ENCODE measurements around the gene FAM81A.
"Not testable (repeated sequence)": the region's sequence is repeated elsewhere in the genome, so short reads cannot be mapped to it uniquely, and the experiment has no call there.

FAM81A gene

GRCh38 chr15:59420986-59421618 is 16.9 kb upstream of the FAM81A start:
- no peak overlapping the region for H3K4me3 ChIP-seq (ENCODE audit: low read depth, low read length)

- H3K4me3 ChIP-seq (ENCODE audit: low read depth, low read length) = no peak overlapping the region
Measured at GRCh38 chr15:59424616-59425015, 13.4 kb upstream of the FAM81A start.

GRCh38 chr15:59428898-59429297 is 9.1 kb upstream of the FAM81A start:
- H3K4me3 ChIP-seq (ENCODE audit: low read depth, low read length) = not testable (repeated sequence)

GRCh38 chr15:59432389-59432788 is 5.6 kb upstream of the FAM81A start:
- no peak overlapping the region for H3K4me3 ChIP-seq (ENCODE audit: low read depth, low read length)

GRCh38 chr15:59434481-59434880 is 3.5 kb upstream of the FAM81A start:
- no peak overlapping the region for H3K4me3 ChIP-seq (ENCODE audit: low read depth, low read length)

GRCh38 chr15:59436774-59437141 is 1.2 kb upstream of the FAM81A start:
- no peak overlapping the region for H3K4me3 ChIP-seq (ENCODE audit: low read depth, low read length)

- peak overlapping the region; percentile 18 for H3K4me3 ChIP-seq (ENCODE audit: low read depth, low read length)
Measured at GRCh38 chr15:59437142-59437816, 707 bp upstream of the FAM81A start.

GRCh38 chr15:59438625-59439290 is 772 bp downstream of the FAM81A start:
- H3K4me3 ChIP-seq (ENCODE audit: low read depth, low read length) = peak overlapping the region; percentile 49

GRCh38 chr15:59439576-59439975 is 1.6 kb downstream of the FAM81A start:
- no peak overlapping the region for H3K4me3 ChIP-seq (ENCODE audit: low read depth, low read length)

- no peak overlapping the region for H3K4me3 ChIP-seq (ENCODE audit: low read depth, low read length)
Measured at GRCh38 chr15:59443341-59444072, 5.5 kb downstream of the FAM81A start.

GRCh38 chr15:59444081-59444835 is 6.3 kb downstream of the FAM81A start:
- H3K4me3 ChIP-seq (ENCODE audit: low read depth, low read length) = no peak overlapping the region

GRCh38 chr15:59444980-59445545 is 7.1 kb downstream of the FAM81A start:
- H3K4me3 ChIP-seq (ENCODE audit: low read depth, low read length) = no peak overlapping the region

- no peak overlapping the region for H3K4me3 ChIP-seq (ENCODE audit: low read depth, low read length)
Measured at GRCh38 chr15:59446232-59446957, 8.4 kb downstream of the FAM81A start.

GRCh38 chr15:59447367-59447766 is 9.4 kb downstream of the FAM81A start:
- no peak overlapping the region for H3K4me3 ChIP-seq (ENCODE audit: low read depth, low read length)

GRCh38 chr15:59448871-59449270 is 10.9 kb downstream of the FAM81A start:
- H3K4me3 ChIP-seq (ENCODE audit: low read depth, low read length) = no peak overlapping the region

- H3K4me3 ChIP-seq (ENCODE audit: low read depth, low read length) = no peak overlapping the region
Measured at GRCh38 chr15:59453474-59454215, 15.7 kb downstream of the FAM81A start.

GRCh38 chr15:59456114-59456513 is 18.1 kb downstream of the FAM81A start:
- H3K4me3 ChIP-seq (ENCODE audit: low read depth, low read length) = no peak overlapping the region

- no peak overlapping the region for H3K4me3 ChIP-seq (ENCODE audit: low read depth, low read length)
Measured at GRCh38 chr15:59457103-59457502, 19.1 kb downstream of the FAM81A start.

- H3K4me3 ChIP-seq (ENCODE audit: low read depth, low read length) = no peak overlapping the region
Measured at GRCh38 chr15:59461521-59461920, 23.5 kb downstream of the FAM81A start.
